Thymus (tissue), 11 donors: Measurements from ENCODE around the gene PCDHGA2. TPM values are rescaled to one million over a fixed set of nuclear protein-coding genes. Genes with fewer than 3 reads are reported as not detected.

ENCODE experiments used
- DNase-seq, 9 donors: peaks; one replicate each; pipeline ENCODE4 v3.0.0-alpha.2; 2013; ENCODE audit warnings: low spot score in 9 of 9, low read depth in 6 of 9, missing footprints in 1 of 9
- H3K27ac ChIP-seq, 2 donors: one replicate each; pipeline ENCODE4 v1.5.1; 2013; ENCODE audit warnings: control low read depth in 1 of 2, low read depth in 1 of 2, low read length in 1 of 2, mild to moderate bottlenecking in 1 of 2, moderate library complexity in 1 of 2
- H3K27me3 ChIP-seq, 2 donors: one replicate each; pipeline ENCODE4 v1.5.1; 2013; ENCODE audit warnings: low read length in 1 of 2; ENCODE audit not compliant: control insufficient read depth in 2 of 2, insufficient read depth in 1 of 2
- H3K36me3 ChIP-seq, 2 donors: one replicate each; pipeline ENCODE4 v1.5.1; 2013; ENCODE audit warnings: low read length in 1 of 2, mild to moderate bottlenecking in 1 of 2, moderate library complexity in 1 of 2; ENCODE audit not compliant: control insufficient read depth in 2 of 2, insufficient read depth in 2 of 2
- H3K4me1 ChIP-seq, 2 donors: one replicate each; pipeline ENCODE4 v1.5.1; 2013; ENCODE audit warnings: low read length in 2 of 2; ENCODE audit not compliant: control insufficient read depth in 2 of 2, insufficient read depth in 2 of 2
- H3K4me3 ChIP-seq, 2 donors: one replicate each; pipeline ENCODE4 v1.5.1; 2013; ENCODE audit warnings: low read length in 2 of 2, control low read depth in 1 of 2, mild to moderate bottlenecking in 1 of 2
- H3K9me3 ChIP-seq, 2 donors: one replicate each; pipeline ENCODE4 v1.5.1; 2013; ENCODE audit warnings: low read length in 1 of 2, mild to moderate bottlenecking in 1 of 2; ENCODE audit not compliant: control insufficient read depth in 2 of 2, insufficient read depth in 1 of 2
- WGBS: extraction: QIAGEN DNeasy Blood & Tissue Kit; methylation state at CpG from one replicate; pipeline ENCODE4 v1.1.7; 2013; 5-methylcytosine and 5-hydroxymethylcytosine counted together
- polyA plus RNA-seq: library from polyadenylated mRNA; stranded (reverse); fragments of 200-250 nt; gene quantifications from one replicate; pipeline ENCODE4 v1.2.3, GENCODE V29; 2013
- total RNA-seq: library from RNA; stranded (reverse); fragments of 120-200 nt; gene quantifications from one replicate; pipeline ENCODE4 v1.2.4, GENCODE V29; 2013
- donor health status: healthy.

PCDHGA2 gene
- total and polyA plus RNA-seq, 2 donors: 0.19 to 0.46 TPM

- 70% methylated on average over 5 of the region's 5 CpGs for WGBS
- H3K9me3 ChIP-seq: peaks cover 11 to 34% of the 10 kb centered on the region in 2 donors
- peaks cover 3 to 48% of the 10 kb centered on the region in 2 donors for H3K27me3 ChIP-seq
Observed at GRCh38 chr5:141356133-141356532, 17.6 kb downstream of the PCDHGA2 start.

GRCh38 chr5:141356950-141357349, 18.4 kb downstream of the PCDHGA2 start:
- no peak overlapping the region for H3K4me3 ChIP-seq
- peaks cover 16 to 41% of the 10 kb centered on the region in 2 donors for H3K9me3 ChIP-seq
- WGBS: 58% methylated on average over 19 of the region's 19 CpGs
- DNase-seq: no peak
- H3K4me1 ChIP-seq: peaks cover 0 to 3% of the 10 kb centered on the region in 2 donors
- H3K27ac ChIP-seq: no peak overlapping the region
- H3K36me3 ChIP-seq: no peaks in the 10 kb centered on the region
- H3K27me3 ChIP-seq: peaks cover 3 to 49% of the 10 kb centered on the region in 2 donors

More at GRCh38 chr5:141356133-141356532, 17.6 kb downstream of the PCDHGA2 start:
- Histone ChIP-seq H3K4me3 (no peak overlapping the region), H3K27ac (no peak overlapping the region), H3K4me1 (peaks cover 0 to 3% of the 10 kb centered on the region in 2 donors), H3K36me3 (no peaks in the 10 kb centered on the region)
- DNase-seq: no peak

GRCh38 chr5:141359790-141360426, 21.3 kb downstream of the PCDHGA2 start, which contains the start of gene PCDHGB2:
Gene PCDHGB2, plus strand, starts transcription at chr5:141359994. Its CDS starts 142 bp downstream, at chr5:141360136.
- H3K9me3 ChIP-seq: peaks cover 27 to 44% of the 10 kb centered on the region in 2 donors
- no peak within 1 kb of the TSS for H3K27ac ChIP-seq
- no peaks in the 10 kb centered on the region for H3K36me3 ChIP-seq
- peaks cover 0 to 3% of the 10 kb centered on the region in 2 donors for H3K4me1 ChIP-seq
- DNase-seq: peak in 4 of 9 donors; percentile 8 to 52 (median 20)
- WGBS: 24% methylated on average over 24 of the region's 24 CpGs
- H3K27me3 ChIP-seq: peaks cover 13 to 62% of the 10 kb centered on the region in 2 donors
- peak within 1 kb of the TSS; percentile 28 to 38 for H3K4me3 ChIP-seq

GRCh38 chr5:141360685-141361084, 22.1 kb downstream of the PCDHGA2 start:
- peaks cover 13 to 62% of the 10 kb centered on the region in 2 donors for H3K27me3 ChIP-seq
- H3K4me3 ChIP-seq: no peak overlapping the region
- peaks cover 0 to 3% of the 10 kb centered on the region in 2 donors for H3K4me1 ChIP-seq
- no peak for DNase-seq
- peaks cover 25 to 39% of the 10 kb centered on the region in 2 donors for H3K9me3 ChIP-seq
- no peaks in the 10 kb centered on the region for H3K36me3 ChIP-seq
- 45% methylated on average over 15 of the region's 15 CpGs for WGBS
- no peak overlapping the region for H3K27ac ChIP-seq

GRCh38 chr5:141362719-141363118, 24.2 kb downstream of the PCDHGA2 start:
- Histone ChIP-seq H3K4me1 (peaks cover 0 to 3% of the 10 kb centered on the region in 2 donors), H3K9me3 (peaks cover 24 to 37% of the 10 kb centered on the region in 2 donors), H3K27ac (no peak overlapping the region), H3K36me3 (no peaks in the 10 kb centered on the region), H3K27me3 (peaks cover 13 to 62% of the 10 kb centered on the region in 2 donors), H3K4me3 (no peak overlapping the region)
- no peak for DNase-seq

- H3K4me1 ChIP-seq: peaks cover 0 to 3% of the 10 kb centered on the region in 2 donors
- H3K27me3 ChIP-seq: peaks cover 13 to 62% of the 10 kb centered on the region in 2 donors
- 29% methylated on average over 34 of the region's 34 CpGs for WGBS
- H3K27ac ChIP-seq: no peak within 1 kb of the TSS
- H3K4me3 ChIP-seq: no peak within 1 kb of the TSS
- no peaks in the 10 kb centered on the region for H3K36me3 ChIP-seq
- no peak for DNase-seq
- H3K9me3 ChIP-seq: peaks cover 24 to 37% of the 10 kb centered on the region in 2 donors
Observed at GRCh38 chr5:141363952-141364660, 25.5 kb downstream of the PCDHGA2 start, which contains the start of gene PCDHGA5. Gene PCDHGA5, plus strand, starts transcription at chr5:141364162. Its CDS starts 169 bp downstream, at chr5:141364331.

- peaks cover 19 to 43% of the 10 kb centered on the region in 2 donors for H3K9me3 ChIP-seq
- peaks cover 10 to 65% of the 10 kb centered on the region in 2 donors for H3K27me3 ChIP-seq
- H3K4me1 ChIP-seq: no peaks in the 10 kb centered on the region
- 41% methylated on average over 46 of the region's 46 CpGs for WGBS
- H3K4me3 ChIP-seq: no peak overlapping the region
- H3K36me3 ChIP-seq: no peaks in the 10 kb centered on the region
- no peak for DNase-seq
- H3K27ac ChIP-seq: no peak overlapping the region
Observed at GRCh38 chr5:141366016-141366896, 27.7 kb downstream of the PCDHGA2 start.

- H3K4me3 ChIP-seq: peak within 1 kb of the TSS; percentile 12 to 19
- H3K36me3 ChIP-seq: no peaks in the 10 kb centered on the region
- H3K27me3 ChIP-seq: peaks cover 0 to 68% of the 10 kb centered on the region in 2 donors
- 18% methylated on average over 32 of the region's 32 CpGs for WGBS
- peaks cover 16 to 49% of the 10 kb centered on the region in 2 donors for H3K9me3 ChIP-seq
- no peak within 1 kb of the TSS for H3K27ac ChIP-seq
- no peaks in the 10 kb centered on the region for H3K4me1 ChIP-seq
- peak in 1 of 9 donors; percentile 39 for DNase-seq
Observed at GRCh38 chr5:141369994-141370848, 31.7 kb downstream of the PCDHGA2 start, which contains the start of gene PCDHGB3. Gene PCDHGB3, plus strand, starts transcription at chr5:141370242. Its CDS starts 153 bp downstream, at chr5:141370395.
